HG03064 (cell line): ENCODE data around the gene CAPRIN2.

Experiments
- ATAC-seq: cut with Tn5 transposase; IDR thresholded peaks from one replicate; pipeline ENCODE4 v1.9.1; 2021; ENCODE audit warnings: low read depth; ENCODE audit not compliant: unreplicated experiment

The CAPRIN2 gene

GRCh38 chr12:30769802-30770201 lies 15.1 kb upstream of the CAPRIN2 start:
- ATAC-seq: no peak

GRCh38 chr12:30764251-30764650 lies 9.5 kb upstream of the CAPRIN2 start:
- ATAC-seq: no peak

GRCh38 chr12:30763053-30763452 lies 8.3 kb upstream of the CAPRIN2 start:
- no peak for ATAC-seq

- ATAC-seq: no peak
Measured at GRCh38 chr12:30761730-30762129, 7.0 kb upstream of the CAPRIN2 start.

- ATAC-seq: no peak
Measured at GRCh38 chr12:30757316-30757715, 2.6 kb upstream of the CAPRIN2 start.

GRCh38 chr12:30756074-30756473 lies 1.3 kb upstream of the CAPRIN2 start:
- no peak for ATAC-seq

- no peak for ATAC-seq
Measured at GRCh38 chr12:30755395-30755762, 628 bp upstream of the CAPRIN2 start.

- ATAC-seq: peak; percentile 44
Measured at GRCh38 chr12:30754383-30754749, 385 bp downstream of the CAPRIN2 start.

- no peak for ATAC-seq
Measured at GRCh38 chr12:30753751-30754382, 884 bp downstream of the CAPRIN2 start.

GRCh38 chr12:30753233-30753632 lies 1.5 kb downstream of the CAPRIN2 start:
- ATAC-seq: no peak

- ATAC-seq: no peak
Measured at GRCh38 chr12:30752255-30752654, 2.5 kb downstream of the CAPRIN2 start.

GRCh38 chr12:30748147-30748546 lies 6.6 kb downstream of the CAPRIN2 start:
- no peak for ATAC-seq

- no peak for ATAC-seq
Measured at GRCh38 chr12:30746190-30746589, 8.6 kb downstream of the CAPRIN2 start.

GRCh38 chr12:30744321-30744720 lies 10.4 kb downstream of the CAPRIN2 start:
- ATAC-seq: no peak

GRCh38 chr12:30740274-30740673 lies 14.5 kb downstream of the CAPRIN2 start:
- ATAC-seq: no peak

GRCh38 chr12:30739020-30739419 lies 15.7 kb downstream of the CAPRIN2 start:
- no peak for ATAC-seq

- no peak for ATAC-seq
Measured at GRCh38 chr12:30732954-30733637, 21.7 kb downstream of the CAPRIN2 start.

- ATAC-seq: no peak
Measured at GRCh38 chr12:30730011-30730410, 24.7 kb downstream of the CAPRIN2 start.

GRCh38 chr12:30729547-30729946 lies 25.2 kb downstream of the CAPRIN2 start:
- no peak for ATAC-seq

GRCh38 chr12:30726647-30727046 lies 28.1 kb downstream of the CAPRIN2 start:
- no peak for ATAC-seq

- ATAC-seq: no peak
Measured at GRCh38 chr12:30725739-30726138, 29.0 kb downstream of the CAPRIN2 start.

- no peak for ATAC-seq
Measured at GRCh38 chr12:30719060-30719459, 35.7 kb downstream of the CAPRIN2 start.
